GM21381 (cell line): ENCODE results near the gene FUT7.
"Not testable (repeated sequence)": the region's sequence is repeated elsewhere in the genome, so short reads cannot be mapped to it uniquely, and the experiment has no call there.

Experiments used
- ATAC-seq: cut with Tn5 transposase; IDR thresholded peaks from one replicate; pipeline ENCODE4 v1.9.1; 2021; ENCODE audit warnings: mild to moderate bottlenecking, moderate library complexity; ENCODE audit not compliant: unreplicated experiment

FUT7 gene

DNA sequence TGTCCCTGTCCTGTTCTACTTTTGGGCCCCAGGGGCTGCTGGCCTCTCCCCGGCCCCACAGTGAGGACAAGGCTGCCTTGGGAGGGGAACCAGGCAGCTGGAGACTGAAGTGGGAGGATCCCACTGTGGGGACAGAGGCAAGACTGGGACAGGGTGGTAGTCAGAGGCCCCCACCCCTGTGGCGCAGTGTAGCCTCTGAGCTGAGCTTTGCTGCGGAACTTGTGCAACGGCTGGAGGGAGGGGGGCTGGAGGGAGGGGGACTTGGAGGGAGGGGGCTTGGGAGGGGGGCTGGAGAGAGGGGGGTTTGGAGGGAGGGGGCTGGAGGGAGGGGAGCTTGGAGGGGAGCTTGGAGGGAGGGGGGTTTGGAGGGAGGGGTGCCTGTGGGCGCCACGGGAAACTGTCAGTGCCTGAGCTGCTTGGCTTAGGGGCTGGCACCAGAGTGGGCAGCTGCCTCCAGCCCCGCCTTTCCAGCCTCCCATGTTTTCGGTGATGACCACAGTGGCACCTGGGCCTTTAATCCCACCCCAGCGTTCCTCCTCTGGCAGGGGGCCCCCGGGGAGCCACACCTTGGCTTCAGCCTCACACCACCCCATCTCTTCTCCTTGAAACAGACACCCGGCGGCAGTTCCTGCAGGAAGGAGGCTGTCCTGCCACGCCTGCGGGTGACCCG lies 2.3 kb upstream of the FUT7 start:
- no peak for ATAC-seq

DNA sequence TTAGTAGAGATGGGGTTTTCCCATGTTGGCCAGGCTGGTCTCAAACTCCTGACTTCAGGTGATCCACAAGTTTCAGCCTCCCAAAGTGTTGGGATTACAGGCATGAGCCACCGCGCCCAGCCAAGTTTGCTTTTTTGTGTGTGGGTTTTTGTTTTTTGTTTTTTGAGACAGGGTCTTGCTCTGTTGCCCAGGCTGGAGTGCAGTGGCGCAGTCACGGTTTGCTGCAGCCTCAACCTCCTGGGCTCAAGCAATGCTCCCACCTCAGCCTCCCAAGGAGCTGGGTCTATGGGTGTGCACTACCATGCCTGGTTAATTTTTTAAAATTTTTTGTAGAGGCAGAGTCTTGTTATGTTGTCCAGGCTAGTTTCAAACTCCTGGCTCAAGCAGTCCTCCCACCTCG lies 1.6 kb upstream of the FUT7 start:
- ATAC-seq: not testable (repeated sequence)

DNA sequence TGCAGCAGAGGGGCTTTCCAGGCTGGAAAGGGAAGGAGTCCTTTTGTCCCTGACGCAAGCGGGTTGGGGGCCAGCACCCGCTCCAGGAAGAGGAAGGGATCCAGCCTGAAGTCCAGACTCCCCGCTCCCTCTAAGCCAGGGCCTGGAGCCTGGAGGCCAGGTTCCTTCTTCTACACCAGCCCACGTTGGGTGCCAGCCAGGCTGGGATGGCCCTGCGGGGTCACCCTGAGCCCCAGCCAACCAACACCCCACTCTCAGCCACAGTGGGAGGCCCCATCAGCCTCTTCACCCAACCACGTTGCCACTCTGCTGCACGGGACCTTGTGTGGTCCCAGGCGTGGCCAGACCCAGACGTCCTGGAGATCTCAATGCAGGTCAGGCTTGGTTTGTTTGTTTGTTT lies 970 bp upstream of the FUT7 start:
- ATAC-seq: no peak

DNA sequence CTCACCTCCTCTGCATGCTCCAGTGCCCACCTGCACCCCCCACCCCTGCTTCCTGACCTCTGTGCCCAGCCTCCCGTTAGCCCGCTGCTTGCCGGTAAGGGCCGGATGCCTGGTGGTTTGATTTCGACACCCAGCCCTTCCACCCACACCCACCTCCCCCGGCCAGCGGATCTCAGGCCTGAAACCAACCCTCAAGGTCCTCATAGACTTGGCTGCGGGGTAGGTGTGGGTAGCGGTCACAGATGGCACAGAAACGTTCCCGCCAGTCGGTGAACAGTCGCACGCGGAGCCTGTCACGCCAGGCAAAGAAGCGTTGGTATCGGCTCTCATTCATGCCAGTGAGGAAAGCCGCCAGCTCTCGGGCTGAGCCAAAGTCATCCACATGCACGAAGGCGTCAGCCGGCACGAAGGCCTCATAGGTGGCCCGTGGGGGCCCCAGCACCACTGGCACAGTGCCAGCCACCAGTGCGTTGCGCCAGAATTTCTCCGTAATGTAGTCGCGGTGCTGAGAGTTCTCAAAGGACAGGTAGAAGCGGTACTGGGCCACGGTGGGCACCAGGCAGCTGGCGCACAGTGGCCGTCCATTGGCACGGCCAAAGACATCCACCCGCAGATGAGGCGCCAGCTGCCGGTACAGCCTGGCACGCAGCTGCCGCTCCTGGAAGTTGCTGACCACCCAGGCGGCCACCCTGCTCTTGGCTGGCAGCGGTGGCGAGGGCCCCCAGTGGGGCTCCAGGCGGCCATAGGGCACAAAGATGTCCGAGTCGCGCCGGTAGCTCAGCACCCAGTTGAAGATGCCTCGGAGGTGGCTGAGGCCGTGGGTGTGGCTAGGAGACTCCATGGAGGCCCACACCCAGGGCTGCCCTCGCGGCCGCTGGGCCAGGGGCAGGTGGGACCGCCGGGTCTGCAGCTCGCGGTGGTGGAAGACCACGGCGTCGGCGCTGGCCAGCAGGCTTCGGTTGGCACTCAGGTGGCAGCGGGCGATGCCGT lies 1.1 kb downstream of the FUT7 start:
- no peak for ATAC-seq

DNA sequence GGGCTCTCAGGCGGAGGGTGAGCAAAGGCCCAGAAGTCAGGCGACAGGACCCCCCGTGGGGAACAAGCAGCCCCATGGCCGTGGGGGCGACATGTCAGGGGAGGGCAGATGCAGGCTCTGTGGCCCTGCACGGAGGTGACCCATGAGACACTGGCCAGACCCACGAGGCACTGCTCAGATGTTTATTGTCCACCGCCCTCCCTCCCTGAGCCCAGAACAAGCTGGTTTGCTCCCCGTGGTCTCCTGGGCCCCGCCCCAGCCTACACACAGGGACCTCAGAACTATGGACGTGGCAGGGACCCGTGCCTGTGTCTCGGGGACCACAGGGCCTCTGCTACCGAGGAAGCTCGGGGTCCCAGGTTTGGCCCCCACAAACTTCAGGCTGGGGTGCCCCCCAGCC lies 1.9 kb downstream of the FUT7 start:
- no peak for ATAC-seq

DNA sequence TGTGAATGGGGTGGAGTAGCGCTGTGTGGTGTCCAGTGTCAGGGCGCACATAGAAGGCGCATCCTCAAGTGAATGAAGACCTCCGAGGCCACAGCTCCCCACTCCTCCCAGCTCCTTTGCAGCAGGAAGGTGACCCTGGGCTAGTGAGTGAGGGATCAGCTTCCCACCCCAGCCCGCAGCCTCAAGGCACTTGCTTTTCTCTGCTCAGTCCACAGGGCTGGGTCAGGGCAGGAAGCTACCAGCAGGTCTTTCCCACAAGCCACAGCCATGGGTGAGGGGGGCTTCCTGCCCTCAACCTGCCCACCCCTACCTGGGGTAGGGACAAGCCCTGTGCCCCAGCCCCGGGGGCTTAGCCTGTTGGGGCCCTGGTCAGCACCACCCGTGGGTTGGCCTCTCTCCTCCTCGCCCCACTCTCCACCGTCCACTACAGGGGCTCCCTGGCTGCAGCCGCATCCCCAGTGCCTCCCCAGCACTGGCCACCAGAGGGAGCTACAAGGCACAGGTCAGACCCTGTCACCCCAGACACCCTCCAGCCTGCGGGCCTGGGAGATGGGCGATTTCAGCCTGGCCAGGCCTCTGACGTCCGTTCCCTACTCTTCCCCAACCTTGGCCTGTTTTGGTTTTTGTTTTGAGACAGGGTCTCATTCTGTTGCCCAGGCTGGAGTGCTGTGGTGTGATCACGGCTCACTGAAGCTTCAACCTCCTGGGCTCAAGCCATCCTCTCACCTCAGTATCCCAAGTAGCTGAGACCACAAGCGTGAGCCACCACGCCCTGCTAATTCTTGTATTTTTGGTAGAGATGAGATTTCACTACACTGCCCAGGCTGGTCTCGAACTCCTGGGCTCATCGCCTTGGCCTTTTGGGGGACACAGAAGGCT lies 2.6 kb downstream of the FUT7 start:
- ATAC-seq: peak; percentile 29

DNA sequence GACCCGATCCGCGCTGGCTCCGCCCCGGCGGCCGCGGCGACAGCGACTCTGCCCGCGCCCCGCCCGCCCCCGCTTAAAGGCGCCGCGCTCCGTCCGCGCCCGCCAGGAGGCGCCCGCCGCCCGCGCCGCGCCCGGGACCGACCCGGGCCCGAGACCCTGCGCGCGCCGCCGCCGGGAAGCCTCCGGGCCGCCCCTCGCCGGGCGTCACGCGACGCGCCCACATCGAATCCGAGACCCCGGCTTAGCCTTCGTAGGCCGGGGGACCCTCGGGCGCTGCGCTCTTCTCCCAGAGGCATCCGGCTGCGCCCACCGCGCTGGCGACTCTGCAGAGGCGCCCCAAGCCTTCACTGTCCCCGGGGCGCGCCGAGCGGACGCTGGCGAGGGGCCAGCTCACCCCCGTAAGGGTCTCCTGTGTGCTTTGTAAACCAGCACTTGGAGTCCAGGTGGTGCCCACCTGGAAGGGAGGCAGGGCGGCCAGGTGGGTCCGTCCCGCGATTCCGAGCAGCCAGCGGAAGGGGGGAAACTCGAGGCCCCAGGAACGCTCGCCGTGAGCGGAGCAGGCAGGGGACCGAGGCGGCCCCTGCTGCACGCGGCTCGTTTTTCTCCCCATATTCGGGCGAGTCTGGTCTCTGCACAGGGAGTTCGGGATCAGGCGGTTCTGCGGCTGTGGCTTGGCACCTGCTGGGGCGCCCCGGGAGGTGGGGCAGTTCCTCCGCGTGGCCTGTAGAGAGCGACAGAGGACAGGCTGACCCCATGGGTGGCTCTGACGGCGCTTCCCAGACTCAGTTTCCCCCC lies 3.4 kb downstream of the FUT7 start:
- peak; percentile 40 for ATAC-seq

DNA sequence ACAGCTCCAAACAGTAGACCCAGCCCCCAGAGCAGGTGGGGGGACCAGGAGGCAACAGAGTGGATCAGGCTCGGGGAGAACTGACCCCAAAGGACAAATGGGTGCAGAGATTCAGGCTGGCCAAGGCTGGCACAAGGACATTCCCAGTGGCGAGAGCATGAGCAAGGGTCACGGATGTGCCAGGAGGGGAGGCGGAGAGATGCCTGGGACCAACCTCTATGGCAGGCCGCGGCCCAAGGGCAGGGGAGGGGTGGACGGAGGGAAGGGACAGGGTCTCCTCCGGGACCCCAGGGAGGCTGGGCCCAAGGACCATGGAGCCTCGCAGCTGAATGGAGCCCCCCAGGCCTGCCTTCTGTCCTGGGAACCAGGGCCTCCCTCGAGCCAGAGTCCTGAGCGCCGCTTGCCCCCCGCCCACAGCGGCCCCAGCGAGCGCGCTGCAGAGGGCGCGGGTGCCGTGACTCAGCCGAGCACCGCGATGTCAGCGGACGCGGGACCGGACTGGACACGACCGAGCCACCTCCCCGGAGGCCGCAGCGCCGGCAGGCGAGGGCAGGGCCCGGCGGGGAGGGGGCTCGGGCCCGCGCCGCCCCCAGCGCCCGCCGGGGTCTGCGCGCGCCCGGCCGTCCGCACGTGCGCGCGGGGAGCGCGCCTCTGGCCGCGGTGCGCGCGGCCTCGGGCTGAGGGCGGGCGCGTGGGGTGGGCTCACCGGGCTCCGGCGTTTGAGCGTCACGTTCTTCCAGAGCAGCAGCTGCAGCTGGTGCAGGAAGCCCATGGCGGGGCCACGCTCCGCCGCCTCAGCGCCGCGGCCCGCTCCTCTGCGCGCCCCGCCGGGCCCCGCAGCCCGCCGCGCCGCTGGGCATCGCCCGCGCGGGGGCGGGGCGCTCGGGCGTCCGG lies 4.3 kb downstream of the FUT7 start, which contains the start of gene ABCA2:
Gene ABCA2, minus strand, starts transcription at position 869 of the 894 bp plus-strand sequence. Its CDS starts 97 bp downstream, at position 772.
- no peak for ATAC-seq

DNA sequence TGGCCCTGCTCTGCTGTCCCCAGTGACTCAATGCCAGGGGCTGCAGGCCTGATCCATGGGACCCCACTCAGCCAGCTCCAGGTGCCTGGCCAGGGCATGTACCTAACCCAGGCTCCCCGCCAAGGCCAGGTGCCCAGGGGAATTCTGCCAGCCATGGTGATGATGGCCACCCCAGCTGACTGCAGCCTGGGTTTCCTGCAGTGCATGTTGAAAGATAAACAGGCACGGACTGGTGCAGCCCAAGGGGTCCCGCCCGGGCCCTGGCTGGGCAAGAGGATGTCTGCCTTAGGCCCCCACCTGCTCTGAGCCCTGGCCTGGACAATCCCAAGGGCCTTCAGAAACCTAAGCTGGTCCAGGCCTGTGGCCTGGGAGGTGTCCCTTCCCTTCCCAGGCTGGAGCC lies 5.1 kb downstream of the FUT7 start:
- ATAC-seq: no peak

DNA sequence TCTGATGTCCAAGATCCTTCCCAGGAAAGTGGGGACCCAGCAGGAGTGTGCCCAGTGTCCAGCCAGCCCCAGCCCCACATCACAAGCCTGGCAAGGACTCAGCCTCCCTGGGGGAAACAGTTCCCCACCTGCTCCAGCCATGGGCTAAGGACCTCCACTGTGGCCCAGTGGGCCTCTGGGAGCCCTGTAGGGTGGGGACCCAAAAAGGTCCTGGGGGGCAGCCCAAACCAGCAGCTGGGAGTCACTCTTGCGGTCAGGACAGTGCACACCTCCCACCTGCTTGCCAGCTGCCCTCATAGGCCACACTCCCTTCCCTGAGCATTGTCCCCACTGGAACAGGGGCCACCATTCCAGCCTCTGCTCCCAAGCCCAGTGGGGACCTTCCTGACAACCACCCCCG lies 5.5 kb downstream of the FUT7 start:
- no peak for ATAC-seq

DNA sequence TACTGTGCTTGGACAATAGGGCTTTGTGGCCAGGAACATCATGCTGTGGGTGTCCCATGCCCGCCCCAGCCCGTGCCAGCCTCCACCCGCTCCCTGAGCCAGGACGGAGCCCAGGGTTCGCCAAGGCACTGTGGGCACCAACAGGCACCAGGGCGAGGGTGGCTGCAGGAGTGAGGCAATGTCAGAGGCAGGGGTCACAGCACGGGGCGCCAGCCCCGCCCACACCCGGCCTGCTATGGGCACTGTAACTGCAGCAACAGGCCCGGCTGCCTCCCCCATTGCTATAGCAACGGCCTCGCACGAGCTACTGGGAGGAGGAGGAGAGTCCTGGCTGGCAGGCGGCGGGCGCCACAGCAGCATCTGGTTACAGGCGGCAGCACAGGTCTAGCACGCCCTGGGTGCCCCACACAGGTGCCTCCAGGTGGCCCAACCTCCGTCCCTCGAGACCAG lies 6.3 kb downstream of the FUT7 start:
- ATAC-seq: no peak

DNA sequence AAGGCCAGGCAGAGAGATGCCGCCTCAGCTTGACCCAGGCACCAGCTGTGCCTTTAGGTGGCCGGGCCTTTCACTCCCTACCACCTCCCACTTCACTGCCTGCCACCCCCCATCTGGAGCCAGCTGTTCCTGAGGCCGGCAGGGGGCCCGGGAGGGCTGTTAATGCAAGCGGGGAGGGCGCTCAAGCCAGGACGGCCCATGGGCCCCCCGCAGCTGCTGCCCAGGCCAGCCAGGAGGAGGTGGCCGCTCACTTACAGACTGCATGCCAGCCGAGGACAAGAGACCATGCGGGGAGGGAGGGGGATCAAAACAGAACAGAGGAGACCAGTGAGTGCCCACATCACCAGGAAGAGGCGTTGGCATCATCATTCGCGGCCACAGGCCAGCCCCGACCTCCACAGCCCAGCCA lies 8.3 kb downstream of the FUT7 start:
- no peak for ATAC-seq

DNA sequence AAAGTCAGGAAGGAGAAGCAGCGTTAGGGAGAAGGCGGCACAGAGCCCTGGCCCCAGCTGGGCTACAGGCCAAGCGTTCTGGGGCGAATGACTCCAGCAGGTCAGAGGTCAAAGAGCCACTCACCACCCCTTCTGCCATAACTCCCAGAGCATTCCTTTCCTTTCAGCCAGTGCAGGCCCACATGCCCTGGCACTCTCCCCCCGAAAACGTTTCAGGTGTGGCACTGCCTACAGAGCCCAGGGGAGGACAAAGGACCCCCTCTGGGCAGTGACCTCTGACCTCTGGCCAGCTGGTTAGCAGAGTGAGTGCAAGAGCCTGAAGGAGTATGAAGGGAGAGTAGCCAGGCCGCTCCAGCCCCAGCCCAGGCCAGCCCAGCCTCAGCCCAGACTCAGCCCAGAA lies 8.7 kb downstream of the FUT7 start:
- no peak for ATAC-seq

DNA sequence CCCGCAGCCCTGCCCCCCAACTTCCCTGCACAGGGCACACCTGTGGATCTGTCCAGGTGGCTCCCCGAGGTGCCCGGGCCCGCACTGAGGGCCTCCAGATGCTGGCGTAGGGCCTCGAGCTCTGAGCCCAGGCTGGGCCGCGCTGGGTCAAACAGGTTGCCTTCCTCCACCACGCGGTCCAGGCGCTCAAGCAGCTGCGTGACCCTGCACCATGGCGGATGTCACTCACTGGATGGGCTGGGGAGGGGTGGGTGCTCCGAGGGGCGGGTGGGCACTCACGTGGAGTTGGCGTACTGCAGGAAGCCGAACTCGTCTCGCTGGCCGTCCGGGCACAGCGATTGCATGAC lies 9.3 kb downstream of the FUT7 start:
- no peak for ATAC-seq

DNA sequence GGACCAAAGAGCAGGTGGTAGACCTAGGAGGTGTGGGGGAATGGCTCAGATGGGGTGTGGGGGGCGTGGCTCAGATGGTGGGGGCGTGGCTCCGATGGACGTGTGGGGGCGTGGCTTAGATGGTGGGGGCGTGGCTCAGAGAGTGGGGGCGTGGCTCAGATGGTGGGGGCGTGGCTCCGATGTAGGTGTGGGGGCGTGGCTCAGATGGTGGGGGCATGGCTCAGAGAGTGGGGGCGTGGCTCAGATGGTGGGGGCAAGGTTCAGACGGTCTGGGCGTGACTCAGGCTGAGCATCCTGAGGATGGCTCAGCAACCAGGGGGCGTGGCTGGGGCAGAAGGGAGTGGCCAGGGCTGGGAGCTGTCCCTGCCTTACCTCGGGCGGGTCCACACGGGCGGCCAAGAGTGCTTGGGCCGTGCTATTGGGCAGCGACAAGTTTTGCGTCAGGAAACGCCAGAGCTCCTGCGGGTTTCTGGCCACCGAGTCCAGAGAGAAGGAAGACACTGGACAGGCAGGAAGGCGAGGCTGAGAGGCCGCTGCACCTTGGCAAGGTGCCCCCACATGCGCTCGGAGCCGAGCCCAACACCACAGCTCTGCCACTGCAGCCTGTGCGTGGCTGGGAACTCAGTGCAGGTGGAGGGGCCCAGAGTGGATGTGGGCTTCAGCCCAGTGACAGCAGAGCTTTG lies 9.8 kb downstream of the FUT7 start:
- no peak for ATAC-seq

DNA sequence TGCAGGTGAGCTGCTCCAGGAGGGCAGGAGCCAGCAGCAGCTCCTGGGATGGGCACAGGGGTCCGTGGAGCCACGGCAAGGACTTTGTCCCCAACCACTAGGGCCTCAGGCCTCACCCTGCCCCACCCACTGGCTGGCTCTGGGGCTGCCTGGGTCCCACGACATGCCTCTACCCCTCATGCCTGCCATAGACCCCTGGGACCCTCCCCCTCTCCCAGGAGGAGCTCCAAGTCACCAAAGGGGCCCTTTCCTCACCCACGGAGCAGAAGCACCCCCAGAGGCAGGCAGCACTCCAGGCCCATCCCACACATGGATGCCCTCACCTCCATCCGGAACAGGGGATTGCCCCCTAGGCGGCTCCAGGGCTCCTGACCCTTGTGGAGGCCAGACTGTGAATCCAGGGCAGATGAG lies 10.3 kb downstream of the FUT7 start:
- ATAC-seq: no peak

DNA sequence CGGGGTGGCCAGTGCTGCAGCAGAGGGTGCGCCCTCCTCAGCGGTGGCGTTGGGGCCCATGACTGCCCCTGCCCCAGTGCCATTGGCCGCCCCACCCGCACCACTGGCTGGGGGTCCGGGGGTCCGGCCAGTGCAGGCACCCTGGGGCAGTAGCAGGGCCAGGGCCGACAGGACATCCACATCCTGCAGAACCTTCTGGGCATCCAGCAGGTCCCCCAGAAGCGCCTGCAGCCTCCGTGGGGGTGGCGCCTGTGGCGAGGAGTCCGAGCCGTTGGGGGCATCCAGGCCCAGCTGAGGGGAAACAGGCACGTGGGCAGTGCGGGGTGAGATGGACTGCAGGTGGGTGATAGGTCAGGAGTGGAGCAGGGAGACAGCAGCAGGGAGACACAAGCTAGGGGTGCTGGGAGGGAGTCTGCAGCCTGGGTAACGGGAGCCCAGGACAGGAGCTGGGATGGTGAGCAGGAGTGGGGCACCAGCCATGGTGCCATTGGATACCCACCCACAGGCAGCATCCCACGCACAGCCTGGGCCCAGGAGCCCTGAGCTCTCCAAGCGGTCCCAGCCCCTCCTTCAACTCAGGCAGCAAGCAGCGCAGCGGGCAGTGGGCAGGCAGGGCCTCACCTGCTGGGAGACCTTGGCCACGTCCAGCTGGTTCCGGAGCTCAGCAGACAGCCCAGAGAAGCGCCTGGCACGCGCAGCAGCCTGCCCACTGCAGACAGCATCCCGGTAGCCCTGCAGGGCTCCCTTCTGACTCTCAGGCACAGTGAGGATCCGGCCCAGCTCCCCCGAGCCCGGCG lies 10.9 kb downstream of the FUT7 start:
- no peak for ATAC-seq
